HG02884 (cell line): ENCODE data around the gene ARHGAP5.
"Not testable (repeated sequence)": the region's sequence is repeated elsewhere in the genome, so short reads cannot be mapped to it uniquely, and the experiment has no call there.

Experiments used
- ATAC-seq: cut with Tn5 transposase; IDR thresholded peaks from one replicate; pipeline ENCODE4 v1.9.1; 2021; ENCODE audit warnings: mild to moderate bottlenecking, moderate library complexity; ENCODE audit not compliant: unreplicated experiment

Gene ARHGAP5

GRCh38 chr14:32104308-32104707 is 27.2 kb downstream of the ARHGAP5 start:
- no peak for ATAC-seq

DNA sequence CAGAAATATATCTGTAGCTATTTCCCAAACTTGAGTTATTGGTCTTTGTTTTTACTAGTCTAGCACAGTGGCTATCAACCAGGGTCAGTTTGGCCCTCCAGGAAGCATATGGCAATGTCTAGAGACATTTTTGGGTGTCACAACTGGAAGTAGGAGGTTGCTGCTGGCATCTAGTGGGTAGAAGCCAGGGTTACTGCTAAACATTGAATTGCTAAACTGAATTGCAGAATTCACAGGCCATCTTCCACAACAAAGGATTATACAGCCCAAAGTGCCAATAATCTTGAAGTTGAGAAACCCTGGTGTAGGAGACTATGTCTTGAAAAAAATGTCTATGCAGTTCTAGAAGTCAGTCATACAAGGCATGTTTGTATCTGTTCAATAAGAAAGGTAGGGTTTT is 27.7 kb downstream of the ARHGAP5 start:
- ATAC-seq, result no peak

DNA sequence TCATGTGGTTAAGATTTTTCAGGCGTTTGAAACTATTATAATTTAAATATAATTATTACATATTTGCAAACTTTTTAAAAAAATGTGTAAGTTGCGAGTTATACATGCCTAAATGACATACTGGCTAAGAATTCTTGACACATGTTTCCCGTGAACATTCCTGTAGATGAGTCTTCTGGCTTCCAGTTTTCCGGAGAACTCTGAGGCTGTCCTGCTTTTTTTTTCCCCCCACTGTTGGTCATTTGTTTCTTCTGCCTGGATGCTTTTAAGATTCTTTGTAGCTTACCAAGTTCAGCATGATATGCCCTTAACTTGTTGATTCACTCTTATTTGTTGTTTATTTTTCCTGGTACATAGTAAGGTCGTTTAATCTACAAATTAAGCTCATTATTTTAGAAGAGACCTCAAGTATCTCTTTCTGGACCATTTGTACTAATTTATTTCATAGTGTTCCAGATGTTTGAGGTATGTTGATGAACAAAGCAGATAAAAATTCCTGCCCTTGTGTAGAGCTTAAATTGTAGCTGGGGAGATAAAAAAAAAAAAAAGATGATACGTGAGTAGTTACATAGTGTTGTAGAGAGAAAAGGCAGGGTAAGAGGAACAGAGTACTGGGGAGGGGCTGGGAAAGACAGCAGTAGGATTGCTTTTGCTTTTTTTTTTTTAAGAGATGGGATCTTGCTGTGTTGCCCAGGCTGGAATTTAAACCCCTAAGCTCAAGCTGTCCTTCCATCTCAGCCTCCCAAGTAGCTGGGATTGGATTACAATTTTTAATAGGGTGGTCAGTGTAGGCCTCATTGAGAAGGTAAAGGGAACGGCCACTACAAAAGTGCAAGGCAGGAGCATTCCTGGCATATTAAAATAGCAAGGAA is 32.8 kb downstream of the ARHGAP5 start:
- no peak for ATAC-seq

- ATAC-seq, result no peak
Measured at GRCh38 chr14:32110548-32110896, 33.4 kb downstream of the ARHGAP5 start.

- ATAC-seq, result no peak
Measured at GRCh38 chr14:32121536-32121935, 44.4 kb downstream of the ARHGAP5 start.

DNA sequence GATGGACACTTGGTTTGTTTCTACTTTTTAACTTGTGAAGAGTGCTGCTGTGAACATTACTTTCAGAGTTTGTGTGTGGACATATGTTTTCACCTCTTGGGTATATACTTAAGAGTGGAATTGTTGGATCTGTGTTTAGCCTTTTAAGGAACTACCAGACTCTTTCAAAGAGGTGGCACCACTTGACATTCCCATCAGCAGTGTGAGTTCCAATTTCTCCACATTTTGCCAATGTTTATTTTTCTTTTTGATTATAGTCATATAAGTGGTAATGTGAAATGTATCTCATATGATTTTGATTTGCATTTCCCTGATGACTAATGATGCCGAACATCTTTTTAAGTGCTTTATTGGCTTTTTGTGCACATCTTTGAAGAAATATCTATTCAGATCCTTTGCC is 44.8 kb downstream of the ARHGAP5 start:
- no peak for ATAC-seq

DNA sequence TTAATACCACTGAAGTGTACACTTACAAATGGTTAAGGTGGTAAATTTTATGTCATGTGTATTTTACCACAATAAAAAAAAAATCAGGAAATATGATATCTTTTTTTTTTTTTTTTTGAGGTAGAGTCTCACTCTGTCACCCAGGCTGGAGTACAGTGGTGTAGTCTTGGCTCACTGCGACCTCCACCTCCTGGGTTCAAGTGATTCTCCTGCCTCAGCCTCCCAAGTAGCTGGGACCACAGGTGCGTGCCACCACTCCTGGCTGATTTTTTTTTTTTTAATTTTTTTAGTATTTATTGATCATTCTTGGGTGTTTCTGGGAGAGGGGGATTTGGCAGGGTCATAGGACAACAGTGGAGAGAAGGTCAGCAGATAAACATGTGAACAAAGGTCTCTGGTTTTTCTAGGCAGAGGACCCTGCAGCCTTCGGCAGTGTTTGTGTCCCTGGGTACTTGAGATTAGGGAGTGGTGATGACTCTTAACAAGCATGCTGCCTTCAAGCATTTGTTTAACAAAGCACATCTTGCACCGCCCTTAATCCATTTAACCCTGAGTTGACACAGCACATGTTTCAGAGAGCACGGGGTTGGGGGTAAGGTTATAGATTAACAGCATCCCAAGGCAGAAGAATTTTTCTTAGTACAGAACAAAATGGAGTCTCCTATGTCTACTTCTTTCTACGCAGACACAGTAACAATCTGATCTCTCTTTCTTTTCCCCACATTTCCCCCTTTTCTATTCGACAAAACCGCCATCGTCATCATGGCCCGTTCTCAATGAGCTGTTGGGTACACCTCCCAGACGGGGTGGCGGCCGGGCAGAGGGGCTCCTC is 50.0 kb downstream of the ARHGAP5 start:
- not testable (repeated sequence) for ATAC-seq

DNA sequence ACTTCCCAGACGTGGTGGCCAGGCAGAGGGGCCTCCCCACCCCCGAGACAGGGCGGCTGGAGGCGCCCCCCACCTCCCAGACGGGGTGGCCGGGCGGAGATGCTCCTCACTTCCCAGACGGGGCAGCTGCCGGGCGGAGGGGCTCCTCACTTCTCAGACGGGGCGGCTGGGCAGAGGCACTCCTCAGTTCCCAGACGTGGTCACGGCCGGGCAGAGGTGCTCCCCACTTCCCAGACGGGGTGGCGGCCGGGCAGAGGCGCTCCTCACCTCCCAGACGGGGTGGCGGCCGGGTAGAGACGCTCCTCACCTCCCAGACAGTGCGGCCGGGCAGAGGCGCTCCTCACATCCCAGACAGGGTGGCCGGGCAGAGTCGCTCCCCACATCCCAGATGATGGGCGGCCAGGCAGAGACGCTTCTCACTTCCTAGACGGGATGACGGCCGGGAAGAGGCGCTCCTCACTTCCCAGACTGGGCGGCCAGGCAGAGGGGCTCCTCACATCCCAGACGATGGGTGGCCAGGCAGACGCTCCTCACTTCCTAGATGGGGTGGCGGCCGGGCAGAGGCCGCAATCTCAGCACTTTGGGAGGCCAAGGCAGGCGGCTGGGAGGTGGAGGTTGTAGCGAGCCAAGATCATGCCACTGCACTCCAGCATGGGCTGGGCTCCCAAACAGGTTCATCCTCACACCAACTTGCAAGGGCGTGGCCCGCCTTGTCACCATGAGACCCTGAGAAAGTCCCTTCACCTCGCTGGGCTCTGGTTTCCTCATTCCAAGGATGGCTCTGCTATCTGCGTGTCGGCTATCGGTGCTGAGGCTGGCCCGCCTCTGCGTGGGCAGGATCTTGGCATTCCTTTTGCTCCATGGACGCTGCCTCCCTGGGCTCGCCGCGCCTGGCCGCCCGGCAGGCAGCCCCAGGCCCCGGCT is 50.9 kb downstream of the ARHGAP5 start:
- not testable (repeated sequence) for ATAC-seq

DNA sequence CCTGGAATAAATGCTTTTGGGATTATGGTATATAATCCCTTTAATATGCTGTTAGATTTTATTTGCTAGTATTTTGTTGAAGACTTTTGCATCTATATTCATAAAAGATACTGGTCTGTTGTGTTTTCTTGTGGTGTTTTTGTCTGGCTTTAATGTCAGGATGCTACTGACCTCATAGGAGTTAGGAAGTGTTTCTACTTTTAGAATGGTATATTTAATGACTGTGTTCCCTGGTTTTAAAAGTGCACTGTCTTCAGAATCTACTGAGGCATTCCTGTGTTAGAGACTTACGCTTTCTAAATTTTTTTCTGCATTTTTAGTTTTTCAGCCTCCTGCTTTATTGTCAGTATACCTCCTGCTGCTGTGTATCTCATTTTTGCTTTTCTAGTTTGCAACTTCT is 51.6 kb downstream of the ARHGAP5 start:
- no peak for ATAC-seq

- no peak for ATAC-seq
Measured at GRCh38 chr14:32129124-32129523, 52.0 kb downstream of the ARHGAP5 start.

- ATAC-seq, result not testable (repeated sequence)
Measured at GRCh38 chr14:32131689-32132088, 54.6 kb downstream of the ARHGAP5 start.

- no peak for ATAC-seq
Measured at GRCh38 chr14:32134448-32135097, 57.5 kb downstream of the ARHGAP5 start.

DNA sequence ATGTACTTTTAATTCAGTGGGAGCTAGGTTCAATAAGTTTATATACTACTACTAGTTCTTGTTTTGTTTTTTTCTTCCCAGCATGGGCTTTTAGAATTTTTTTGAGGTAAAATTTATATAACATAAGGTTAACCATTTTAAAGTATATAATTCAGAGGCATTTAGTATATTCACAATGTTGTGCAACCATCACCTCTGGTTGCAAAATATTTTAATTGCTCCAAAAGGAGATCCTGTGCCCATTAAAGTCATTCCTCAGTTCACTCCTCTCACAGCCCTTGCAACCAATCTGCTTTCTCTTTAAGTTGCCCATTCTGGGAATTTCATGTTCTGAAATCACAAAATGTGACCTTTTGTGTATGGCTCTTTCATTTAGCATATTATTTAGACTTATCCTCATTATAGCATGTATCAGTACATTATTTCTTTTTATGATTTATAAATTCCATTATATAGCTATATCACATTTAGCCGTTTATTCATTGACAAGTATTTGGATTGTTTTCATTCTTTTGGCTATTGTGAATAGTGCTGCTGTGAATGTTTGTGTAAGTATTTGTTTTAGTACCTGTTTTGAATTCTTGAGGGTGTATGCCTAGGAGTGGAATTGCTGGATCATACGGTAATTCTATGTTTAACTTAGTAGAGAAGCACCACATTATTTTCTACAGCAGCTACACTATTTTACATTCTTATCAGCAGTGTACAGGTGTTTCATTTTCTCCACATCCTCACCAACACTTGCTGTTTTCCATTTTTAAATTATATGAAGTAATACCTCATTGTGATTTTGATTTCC is 59.1 kb downstream of the ARHGAP5 start:
- no peak for ATAC-seq

DNA sequence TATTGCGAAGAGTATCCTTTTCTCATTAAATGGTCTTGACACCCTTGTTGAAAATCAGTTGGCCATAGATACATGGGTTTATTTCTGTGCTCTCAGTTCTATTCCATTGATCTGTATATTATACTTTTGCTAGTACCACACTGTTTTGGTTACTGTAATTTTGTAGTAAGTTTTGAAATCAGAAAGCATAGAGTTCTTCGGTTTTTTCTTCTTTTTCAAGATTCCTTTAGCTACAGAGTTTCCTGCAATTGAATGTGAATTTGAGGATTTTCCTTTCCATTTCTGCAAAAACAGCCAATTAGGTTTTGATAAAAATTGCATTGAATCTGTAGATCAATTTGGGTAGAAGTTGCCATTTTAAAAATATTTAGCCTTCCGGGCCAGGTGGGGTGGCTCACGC is 60.2 kb downstream of the ARHGAP5 start:
- ATAC-seq, result no peak

DNA sequence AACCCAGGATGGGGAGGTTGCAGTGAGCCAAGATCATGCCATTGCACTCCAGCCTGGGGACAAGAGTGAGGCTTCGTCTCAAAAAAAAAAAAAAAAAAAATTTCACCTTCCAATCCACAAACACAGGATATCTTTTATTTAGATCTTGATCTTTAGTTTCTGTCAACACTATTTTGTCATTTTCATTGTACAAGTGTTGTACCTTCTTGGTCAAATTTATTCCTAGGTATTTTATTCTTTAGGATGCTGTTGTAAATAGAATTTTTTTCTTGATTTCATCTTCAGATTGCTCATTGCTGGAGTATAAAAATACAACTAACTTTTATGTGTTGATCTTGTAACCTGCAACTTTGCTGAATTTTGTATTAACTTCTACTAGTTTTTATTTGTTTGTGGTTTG is 60.8 kb downstream of the ARHGAP5 start:
- no peak for ATAC-seq

- ATAC-seq, result no peak
Measured at GRCh38 chr14:32142341-32142740, 65.2 kb downstream of the ARHGAP5 start.

DNA sequence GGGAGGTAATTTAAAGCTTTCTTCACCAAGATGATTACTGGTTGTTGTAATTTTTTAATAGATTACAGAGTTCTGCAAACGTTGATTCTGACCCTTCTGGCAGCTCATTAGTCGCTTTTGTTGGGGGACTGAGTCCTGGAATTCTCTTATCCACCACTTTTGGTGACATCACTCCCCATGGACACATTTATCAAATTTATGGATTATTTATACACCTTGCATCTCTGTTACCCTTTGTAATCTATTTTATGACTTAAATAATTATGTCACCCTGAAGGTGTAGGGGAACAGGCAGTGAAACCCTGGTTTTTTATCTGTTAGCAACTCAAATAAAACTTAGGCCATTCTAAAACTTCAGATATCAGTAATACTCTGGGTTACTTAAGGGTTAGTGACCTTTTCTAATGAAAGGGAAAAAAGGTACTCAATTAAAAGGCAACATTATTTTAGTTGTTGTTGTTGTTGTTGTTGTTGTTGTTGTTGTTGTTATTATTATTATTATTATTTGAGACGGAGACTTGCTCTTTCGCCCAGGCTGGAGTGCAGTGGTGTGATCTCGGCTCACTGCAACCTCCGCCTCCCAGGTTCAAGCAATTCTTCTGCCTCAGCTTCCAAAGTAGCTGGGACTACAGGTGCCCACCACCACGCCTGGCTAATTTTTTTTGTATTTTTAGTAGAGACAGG is 65.8 kb downstream of the ARHGAP5 start:
- no peak for ATAC-seq

- ATAC-seq, result no peak
Measured at GRCh38 chr14:32150392-32150791, 73.3 kb downstream of the ARHGAP5 start.

GRCh38 chr14:32166029-32166428 is 88.9 kb downstream of the ARHGAP5 start:
- ATAC-seq, result no peak
